Measurements from ENCODE around the gene RPL29.

The RPL29 gene

DNA sequence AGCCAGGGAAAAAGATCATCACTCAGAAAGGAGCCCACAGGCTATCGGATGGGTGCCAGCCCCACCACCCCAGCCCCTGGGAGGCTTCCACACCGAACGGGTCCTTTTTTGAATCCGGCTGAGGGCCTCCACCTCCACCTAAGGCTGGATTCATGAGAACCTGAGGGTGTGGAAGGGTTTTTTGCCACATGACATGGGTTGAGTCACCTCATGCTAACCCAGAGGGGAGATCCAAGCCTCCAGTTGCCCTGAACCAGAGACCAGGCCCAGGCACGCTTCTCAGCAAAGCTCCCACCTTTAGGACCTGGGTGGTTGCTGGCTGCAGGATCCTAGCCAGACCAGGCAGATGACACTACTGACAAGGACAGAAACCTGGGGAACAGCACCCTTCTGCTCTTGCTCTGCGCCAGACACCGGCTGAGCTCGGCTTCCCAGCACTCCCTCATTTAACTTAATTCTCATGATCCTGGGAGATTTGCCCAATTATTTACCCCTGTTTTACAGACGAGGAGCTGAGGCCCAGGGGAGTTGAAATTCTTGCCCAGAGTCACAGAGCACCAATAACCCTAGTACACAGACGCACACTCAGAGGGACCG lies 35.1 kb upstream of the RPL29 start:
- Histone ChIP-seq H3K79me1 (ENCODE audit: low read length) (no peaks in the 10 kb centered on the region), H3K4ac (ENCODE audit: low read depth, low read length) (no peak overlapping the region), H3K79me2 (ENCODE audit: control insufficient read depth, insufficient read depth, low read length) (no peaks in the 10 kb centered on the region), H4K5ac (ENCODE audit: low read length) (no peak overlapping the region), H2BK15ac (replicated peaks; ENCODE audit: low read depth) (no peak overlapping the region), H3K18ac (ENCODE audit: low read length) (no peak overlapping the region), H4K8ac (ENCODE audit: low read depth, low read length) (no peak overlapping the region), H2AK5ac (ENCODE audit: low read length) (no peak overlapping the region), H3K4me2 (ENCODE audit: low read length) (no peak overlapping the region), H2BK5ac (ENCODE audit: low read length) (no peak overlapping the region), H3K4me1 (ENCODE audit: control insufficient read depth, low read depth, low read length) (no peaks in the 10 kb centered on the region), H3K27me3 (ENCODE audit: insufficient read depth, low read length, poor library complexity) (no peaks in the 10 kb centered on the region), H3K23ac (ENCODE audit: low read length) (no peak overlapping the region), H3K56ac (ENCODE audit: low read length) (no peak overlapping the region), H3K36me3 (ENCODE audit: control insufficient read depth, insufficient read depth, low read length) (no peaks in the 10 kb centered on the region), H3K4me3 (ENCODE audit: low read length) (no peak overlapping the region), H3K9ac (ENCODE audit: low read length) (no peak overlapping the region), H3K27ac (ENCODE audit: low read depth, low read length) (no peak overlapping the region), H2BK120ac (ENCODE audit: low read depth, low read length) (no peak overlapping the region)
- no peak for DNase-seq
- no CpG with 5 or more reads among the region's 11 CpGs for WGBS (ENCODE audit: extremely low coverage, insufficient coverage, low lambda C conversion rate)

DNA sequence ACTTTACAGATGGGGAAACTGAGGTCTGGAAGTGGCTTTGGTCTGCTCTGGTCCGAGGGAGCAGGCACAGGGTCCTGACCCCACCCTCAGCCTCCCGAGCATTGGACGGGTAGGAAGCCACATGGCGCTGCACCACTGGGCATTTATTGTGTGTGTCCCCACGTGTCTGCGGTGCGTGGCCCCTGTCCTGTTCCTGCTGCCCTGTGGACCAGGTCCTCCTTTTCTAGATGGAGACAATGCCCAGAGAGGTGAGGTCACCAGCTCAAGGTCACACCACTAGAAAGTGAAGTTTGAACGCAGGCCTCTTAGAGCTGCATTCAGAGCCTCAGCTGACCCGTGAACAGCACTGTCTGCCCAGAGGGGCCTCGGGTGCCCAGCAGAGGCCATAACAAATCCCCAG lies 33.8 kb upstream of the RPL29 start:
- no peak overlapping the region for H3K56ac ChIP-seq (ENCODE audit: low read length)
- no peak overlapping the region for H2BK120ac ChIP-seq (ENCODE audit: low read depth, low read length)
- no peaks in the 10 kb centered on the region for H3K79me1 ChIP-seq (ENCODE audit: low read length)
- H3K36me3 ChIP-seq (ENCODE audit: control insufficient read depth, insufficient read depth, low read length), result no peaks in the 10 kb centered on the region
- H3K27me3 ChIP-seq (ENCODE audit: insufficient read depth, low read length, poor library complexity), result no peaks in the 10 kb centered on the region
- H3K18ac ChIP-seq (ENCODE audit: low read length), result no peak overlapping the region
- no peak overlapping the region for H2AK5ac ChIP-seq (ENCODE audit: low read length)
- no peak overlapping the region for H2BK5ac ChIP-seq (ENCODE audit: low read length)
- no peak overlapping the region for H3K4me2 ChIP-seq (ENCODE audit: low read length)
- H4K5ac ChIP-seq (ENCODE audit: low read length), result no peak overlapping the region
- no peak overlapping the region for H3K4ac ChIP-seq (ENCODE audit: low read depth, low read length)
- no peak overlapping the region for H3K9ac ChIP-seq (ENCODE audit: low read length)
- no peak overlapping the region for H3K27ac ChIP-seq (ENCODE audit: low read depth, low read length)
- no peak overlapping the region for H3K23ac ChIP-seq (ENCODE audit: low read length)
- no peak overlapping the region for H4K8ac ChIP-seq (ENCODE audit: low read depth, low read length)
- no CpG with 5 or more reads among the region's 10 CpGs for WGBS (ENCODE audit: extremely low coverage, insufficient coverage, low lambda C conversion rate)
- no peaks in the 10 kb centered on the region for H3K79me2 ChIP-seq (ENCODE audit: control insufficient read depth, insufficient read depth, low read length)
- no peak overlapping the region for H3K4me3 ChIP-seq (ENCODE audit: low read length)
- no peak overlapping the region for H2BK15ac ChIP-seq (replicated peaks; ENCODE audit: low read depth)
- no peaks in the 10 kb centered on the region for H3K4me1 ChIP-seq (ENCODE audit: control insufficient read depth, low read depth, low read length)
- no peak for DNase-seq

DNA sequence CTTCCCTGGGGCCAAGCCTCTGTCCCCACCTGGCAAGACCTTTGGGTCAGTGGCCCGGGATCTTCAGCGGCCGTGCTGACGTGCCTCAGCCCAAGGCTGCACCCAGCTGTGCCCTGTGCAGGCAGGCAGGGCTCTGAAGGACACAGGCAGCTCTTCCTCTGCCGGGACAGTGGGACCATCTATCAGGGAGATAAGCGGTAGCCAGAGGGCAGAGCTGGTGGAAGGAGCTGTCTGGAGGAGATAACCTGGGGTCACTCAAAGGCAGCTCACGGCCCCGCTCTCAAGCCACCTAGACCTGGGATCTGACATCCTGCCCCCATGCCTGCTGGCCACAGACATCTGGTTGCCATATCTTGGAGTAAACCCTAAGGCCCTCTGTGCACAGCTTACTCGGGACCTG lies 33.4 kb upstream of the RPL29 start:
- no peak overlapping the region for H3K23ac ChIP-seq (ENCODE audit: low read length)
- H2AK5ac ChIP-seq (ENCODE audit: low read length), result no peak overlapping the region
- no CpG with 5 or more reads among the region's 9 CpGs for WGBS (ENCODE audit: extremely low coverage, insufficient coverage, low lambda C conversion rate)
- no peaks in the 10 kb centered on the region for H3K36me3 ChIP-seq (ENCODE audit: control insufficient read depth, insufficient read depth, low read length)
- H3K79me2 ChIP-seq (ENCODE audit: control insufficient read depth, insufficient read depth, low read length), result no peaks in the 10 kb centered on the region
- H2BK15ac ChIP-seq (replicated peaks; ENCODE audit: low read depth), result no peak overlapping the region
- H3K9ac ChIP-seq (ENCODE audit: low read length), result no peak overlapping the region
- H3K4ac ChIP-seq (ENCODE audit: low read depth, low read length), result no peak overlapping the region
- H3K4me3 ChIP-seq (ENCODE audit: low read length), result no peak overlapping the region
- no peak overlapping the region for H4K8ac ChIP-seq (ENCODE audit: low read depth, low read length)
- no peak overlapping the region for H3K4me2 ChIP-seq (ENCODE audit: low read length)
- H3K56ac ChIP-seq (ENCODE audit: low read length), result no peak overlapping the region
- H3K27me3 ChIP-seq (ENCODE audit: insufficient read depth, low read length, poor library complexity), result no peaks in the 10 kb centered on the region
- H3K4me1 ChIP-seq (ENCODE audit: control insufficient read depth, low read depth, low read length), result no peaks in the 10 kb centered on the region
- no peak overlapping the region for H3K27ac ChIP-seq (ENCODE audit: low read depth, low read length)
- H3K18ac ChIP-seq (ENCODE audit: low read length), result no peak overlapping the region
- H4K5ac ChIP-seq (ENCODE audit: low read length), result no peak overlapping the region
- H2BK120ac ChIP-seq (ENCODE audit: low read depth, low read length), result no peak overlapping the region
- no peak overlapping the region for H2BK5ac ChIP-seq (ENCODE audit: low read length)
- DNase-seq, result no peak
- no peaks in the 10 kb centered on the region for H3K79me1 ChIP-seq (ENCODE audit: low read length)

DNA sequence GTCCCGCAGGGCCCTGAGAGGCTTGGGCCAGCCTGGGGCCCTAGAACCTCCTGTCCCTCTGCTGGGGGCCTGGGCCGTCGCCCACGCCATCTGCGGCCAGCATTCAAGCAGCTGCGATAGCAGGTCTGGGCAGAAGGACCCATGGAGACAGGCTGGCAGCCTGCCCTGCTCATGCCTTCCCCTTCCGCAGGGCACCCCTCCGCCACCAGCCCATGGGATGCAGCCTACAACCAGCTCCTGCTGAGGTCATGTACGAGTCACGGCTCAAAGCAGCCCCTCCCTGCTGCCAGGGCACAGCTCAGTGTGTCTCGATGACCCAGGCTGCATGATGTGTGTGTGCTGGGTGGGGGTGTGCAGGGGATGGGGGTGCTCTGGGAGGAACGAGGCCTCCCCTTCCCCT lies 32.9 kb upstream of the RPL29 start:
- Histone ChIP-seq H3K4me1 (ENCODE audit: control insufficient read depth, low read depth, low read length) (no peaks in the 10 kb centered on the region), H3K23ac (ENCODE audit: low read length) (no peak overlapping the region), H3K27ac (ENCODE audit: low read depth, low read length) (no peak overlapping the region), H4K8ac (ENCODE audit: low read depth, low read length) (no peak overlapping the region), H3K27me3 (ENCODE audit: insufficient read depth, low read length, poor library complexity) (no peaks in the 10 kb centered on the region), H3K4ac (ENCODE audit: low read depth, low read length) (no peak overlapping the region), H2BK5ac (ENCODE audit: low read length) (no peak overlapping the region), H4K5ac (ENCODE audit: low read length) (no peak overlapping the region), H3K18ac (ENCODE audit: low read length) (no peak overlapping the region), H3K36me3 (ENCODE audit: control insufficient read depth, insufficient read depth, low read length) (no peaks in the 10 kb centered on the region), H2AK5ac (ENCODE audit: low read length) (no peak overlapping the region), H3K79me2 (ENCODE audit: control insufficient read depth, insufficient read depth, low read length) (no peaks in the 10 kb centered on the region), H3K56ac (ENCODE audit: low read length) (no peak overlapping the region), H3K4me2 (ENCODE audit: low read length) (no peak overlapping the region), H2BK120ac (ENCODE audit: low read depth, low read length) (no peak overlapping the region), H3K9ac (ENCODE audit: low read length) (no peak overlapping the region), H3K79me1 (ENCODE audit: low read length) (no peaks in the 10 kb centered on the region), H2BK15ac (replicated peaks; ENCODE audit: low read depth) (no peak overlapping the region), H3K4me3 (ENCODE audit: low read length) (no peak overlapping the region)
- WGBS (ENCODE audit: extremely low coverage, insufficient coverage, low lambda C conversion rate), result no CpG with 5 or more reads among the region's 12 CpGs
- DNase-seq, result no peak

DNA sequence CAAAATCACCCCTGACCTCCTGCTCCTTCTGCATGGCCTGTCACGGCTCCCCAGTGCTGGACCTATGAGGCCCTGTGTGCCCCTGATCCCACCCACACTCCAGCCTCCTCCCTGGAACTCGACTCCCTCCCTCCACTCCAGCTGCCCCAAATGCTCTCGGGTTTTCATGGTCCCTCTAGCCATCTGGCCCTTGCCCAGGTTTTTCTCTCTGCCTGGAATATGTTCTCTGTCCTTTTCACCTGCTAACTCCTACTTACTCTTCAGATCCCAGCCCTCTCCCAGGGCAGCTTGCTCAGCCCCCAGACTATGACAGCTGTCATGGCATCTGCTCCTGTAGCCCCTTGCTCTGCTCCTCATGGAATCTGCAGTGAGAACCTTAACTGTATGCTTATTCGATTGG lies 30.3 kb upstream of the RPL29 start:
- DNase-seq, result no peak
- Histone ChIP-seq H2BK5ac (ENCODE audit: low read length) (no peak overlapping the region), H3K56ac (ENCODE audit: low read length) (no peak overlapping the region), H3K9ac (ENCODE audit: low read length) (no peak overlapping the region), H4K8ac (ENCODE audit: low read depth, low read length) (no peak overlapping the region), H3K4me1 (ENCODE audit: control insufficient read depth, low read depth, low read length) (no peaks in the 10 kb centered on the region), H3K27ac (ENCODE audit: low read depth, low read length) (no peak overlapping the region), H3K18ac (ENCODE audit: low read length) (no peak overlapping the region), H3K79me1 (ENCODE audit: low read length) (no peaks in the 10 kb centered on the region), H2AK5ac (ENCODE audit: low read length) (no peak overlapping the region), H2BK120ac (ENCODE audit: low read depth, low read length) (no peak overlapping the region), H3K23ac (ENCODE audit: low read length) (no peak overlapping the region), H2BK15ac (replicated peaks; ENCODE audit: low read depth) (no peak overlapping the region), H3K4me3 (ENCODE audit: low read length) (no peak overlapping the region), H3K79me2 (ENCODE audit: control insufficient read depth, insufficient read depth, low read length) (no peaks in the 10 kb centered on the region), H3K4ac (ENCODE audit: low read depth, low read length) (no peak overlapping the region), H3K36me3 (ENCODE audit: control insufficient read depth, insufficient read depth, low read length) (no peaks in the 10 kb centered on the region), H4K5ac (ENCODE audit: low read length) (no peak overlapping the region), H3K27me3 (ENCODE audit: insufficient read depth, low read length, poor library complexity) (no peaks in the 10 kb centered on the region), H3K4me2 (ENCODE audit: low read length) (no peak overlapping the region)
- no CpG with 5 or more reads among the region's 4 CpGs for WGBS (ENCODE audit: extremely low coverage, insufficient coverage, low lambda C conversion rate)

DNA sequence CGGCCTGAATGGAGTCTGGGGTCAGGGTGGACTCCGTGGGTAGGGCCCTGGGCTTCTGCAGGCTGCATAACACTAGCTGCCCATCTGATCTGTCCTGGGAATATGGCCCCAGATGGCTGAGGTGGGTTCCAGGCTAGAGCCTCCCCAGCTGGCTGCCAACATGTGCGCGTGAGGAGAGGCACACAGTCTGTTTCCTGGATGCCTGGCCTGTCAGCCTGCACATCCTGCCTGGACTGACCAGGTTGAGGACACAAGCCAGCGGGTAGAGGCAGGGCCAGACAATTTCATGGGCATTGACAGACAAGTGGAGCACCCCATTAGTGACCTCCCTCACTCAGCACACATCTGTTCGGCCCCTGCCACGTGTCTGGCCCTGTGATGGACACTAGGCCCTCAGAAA lies 29.8 kb upstream of the RPL29 start:
- Histone ChIP-seq H3K4me3 (ENCODE audit: low read length) (no peak overlapping the region), H2BK15ac (replicated peaks; ENCODE audit: low read depth) (no peak overlapping the region), H2AK5ac (ENCODE audit: low read length) (no peak overlapping the region), H4K5ac (ENCODE audit: low read length) (no peak overlapping the region), H2BK5ac (ENCODE audit: low read length) (no peak overlapping the region), H3K56ac (ENCODE audit: low read length) (no peak overlapping the region), H3K23ac (ENCODE audit: low read length) (no peak overlapping the region), H3K27me3 (ENCODE audit: insufficient read depth, low read length, poor library complexity) (no peaks in the 10 kb centered on the region), H3K9ac (ENCODE audit: low read length) (no peak overlapping the region), H4K8ac (ENCODE audit: low read depth, low read length) (no peak overlapping the region), H3K79me2 (ENCODE audit: control insufficient read depth, insufficient read depth, low read length) (no peaks in the 10 kb centered on the region), H3K4me1 (ENCODE audit: control insufficient read depth, low read depth, low read length) (no peaks in the 10 kb centered on the region), H3K4me2 (ENCODE audit: low read length) (no peak overlapping the region), H2BK120ac (ENCODE audit: low read depth, low read length) (no peak overlapping the region), H3K36me3 (ENCODE audit: control insufficient read depth, insufficient read depth, low read length) (no peaks in the 10 kb centered on the region), H3K18ac (ENCODE audit: low read length) (no peak overlapping the region), H3K27ac (ENCODE audit: low read depth, low read length) (no peak overlapping the region), H3K4ac (ENCODE audit: low read depth, low read length) (no peak overlapping the region), H3K79me1 (ENCODE audit: low read length) (no peaks in the 10 kb centered on the region)
- WGBS (ENCODE audit: extremely low coverage, insufficient coverage, low lambda C conversion rate), result no CpG with 5 or more reads among the region's 7 CpGs
- no peak for DNase-seq
